Islet precursor cell (in vitro differentiated cells): Measurements from ENCODE around the gene SLC38A5.
A peak's percentile ranks its signal among the peaks of the same experiment; 100 is the strongest.
"Not testable (repeated sequence)": the region's sequence is repeated elsewhere in the genome, so short reads cannot be mapped to it uniquely, and the experiment has no call there.

Experiments used
- DNase-seq: peaks from one replicate; pipeline ENCODE4 v3.0.0-alpha.2; 2018

Gene SLC38A5

GRCh38 chrX:48470110-48470832 lies at the start of gene SLC38A5:
TSS of gene SLC38A5 (minus strand) at chrX:48470260. CDS start at chrX:48467924, 2,336 bp downstream.
- DNase-seq = peak; percentile 43

GRCh38 chrX:48519481-48519880 lies 49.4 kb upstream of the SLC38A5 start:
- DNase-seq = not testable (repeated sequence)

GRCh38 chrX:48516987-48517386 lies 46.9 kb upstream of the SLC38A5 start:
- DNase-seq = no peak

- DNase-seq = no peak
Measured at GRCh38 chrX:48516285-48516684, 46.2 kb upstream of the SLC38A5 start.

DNA sequence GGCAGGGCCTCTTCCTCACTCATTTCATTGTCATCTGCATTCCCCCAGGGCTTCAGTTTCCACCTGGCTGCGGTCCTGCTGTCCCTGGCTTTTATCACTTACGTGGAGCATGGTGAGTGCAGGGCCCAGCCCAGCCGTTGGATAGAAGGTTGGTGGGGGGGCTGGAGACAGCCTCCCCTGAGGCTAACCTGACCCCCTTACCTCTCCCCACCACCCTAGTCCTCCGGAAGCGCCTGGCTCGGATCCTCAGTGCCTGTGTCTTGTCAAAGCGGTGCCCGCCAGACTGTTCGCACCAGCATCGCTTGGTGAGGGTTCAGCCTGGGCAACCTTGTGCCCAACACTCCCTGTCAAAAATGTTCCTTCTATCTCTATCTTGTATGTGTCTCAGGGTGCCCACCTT lies 45.8 kb upstream of the SLC38A5 start:
- DNase-seq = no peak

- DNase-seq = no peak
Measured at GRCh38 chrX:48514868-48515460, 44.9 kb upstream of the SLC38A5 start.

DNA sequence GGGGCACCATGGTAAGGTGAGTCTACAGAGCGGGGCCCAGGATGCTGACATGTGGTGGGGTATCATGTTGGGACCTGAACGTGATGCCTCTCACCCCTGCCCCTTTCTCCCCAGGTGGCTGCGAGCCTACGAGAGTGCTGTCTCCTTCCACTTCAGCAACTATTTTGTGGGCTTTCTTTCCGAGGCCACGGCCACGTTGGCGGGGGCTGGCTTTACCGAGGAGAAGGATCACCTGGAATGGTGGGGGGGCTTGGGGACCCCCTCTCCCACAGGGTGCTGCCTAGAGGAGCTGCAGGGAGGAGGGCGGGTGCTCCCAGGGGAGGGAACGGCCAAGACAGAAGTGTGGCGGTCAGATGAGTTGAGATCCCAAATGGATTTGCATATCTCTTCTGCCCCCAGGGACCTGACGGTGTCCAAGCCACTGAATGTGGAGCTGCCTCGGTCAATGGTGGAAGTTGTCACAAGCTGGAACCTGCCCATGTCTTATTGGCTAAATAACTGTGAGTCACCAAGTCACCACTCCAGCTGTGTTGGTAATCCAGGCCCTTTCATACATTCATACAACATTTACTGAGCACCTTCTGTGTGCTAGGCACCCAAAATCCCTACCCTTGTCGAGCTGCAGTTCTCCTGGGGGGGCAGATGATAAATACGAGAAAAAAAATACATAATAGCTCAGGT lies 44.2 kb upstream of the SLC38A5 start:
- DNase-seq = no peak

GRCh38 chrX:48513670-48514069 lies 43.6 kb upstream of the SLC38A5 start:
- DNase-seq = peak; percentile 68

GRCh38 chrX:48512371-48512935 lies 42.4 kb upstream of the SLC38A5 start:
- no peak for DNase-seq

DNA sequence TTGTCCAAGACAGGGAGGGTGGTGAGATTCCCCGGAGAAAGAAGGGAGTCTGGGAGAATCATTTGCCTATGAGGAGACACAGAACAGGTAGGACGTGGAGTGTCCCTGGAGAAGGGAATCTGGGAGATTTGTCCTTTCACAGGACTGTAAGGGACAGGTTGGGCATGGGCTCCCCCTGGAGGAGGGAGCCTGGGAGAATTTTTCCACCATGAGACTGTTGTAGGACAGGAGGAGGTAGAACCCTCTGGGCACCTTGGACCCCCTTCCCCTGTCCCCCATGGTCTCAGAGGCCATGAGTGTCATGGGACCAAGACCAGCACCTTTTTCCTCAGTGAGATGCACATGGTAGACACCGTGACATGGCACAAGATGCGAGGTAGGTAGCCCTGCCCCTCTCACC lies 41.5 kb upstream of the SLC38A5 start:
- no peak for DNase-seq

GRCh38 chrX:48509619-48510018 lies 39.6 kb upstream of the SLC38A5 start:
- DNase-seq = no peak

DNA sequence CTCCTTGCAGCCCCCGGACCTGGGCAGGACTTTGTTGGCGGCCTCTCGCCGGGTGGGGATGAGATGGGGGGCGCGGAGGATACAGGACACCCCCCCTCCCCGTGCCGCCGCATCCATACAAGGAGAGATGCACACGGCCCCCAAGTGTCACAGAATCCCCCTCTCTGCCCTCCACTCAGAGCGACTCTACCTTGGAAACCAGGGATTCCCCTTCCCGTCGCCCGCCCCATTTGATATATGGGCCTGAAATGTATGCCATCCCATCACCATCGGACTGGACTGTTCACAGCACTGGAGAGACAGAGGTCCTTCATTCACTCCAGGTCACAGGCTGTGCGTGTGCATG lies 39.2 kb upstream of the SLC38A5 start:
- DNase-seq = no peak

DNA sequence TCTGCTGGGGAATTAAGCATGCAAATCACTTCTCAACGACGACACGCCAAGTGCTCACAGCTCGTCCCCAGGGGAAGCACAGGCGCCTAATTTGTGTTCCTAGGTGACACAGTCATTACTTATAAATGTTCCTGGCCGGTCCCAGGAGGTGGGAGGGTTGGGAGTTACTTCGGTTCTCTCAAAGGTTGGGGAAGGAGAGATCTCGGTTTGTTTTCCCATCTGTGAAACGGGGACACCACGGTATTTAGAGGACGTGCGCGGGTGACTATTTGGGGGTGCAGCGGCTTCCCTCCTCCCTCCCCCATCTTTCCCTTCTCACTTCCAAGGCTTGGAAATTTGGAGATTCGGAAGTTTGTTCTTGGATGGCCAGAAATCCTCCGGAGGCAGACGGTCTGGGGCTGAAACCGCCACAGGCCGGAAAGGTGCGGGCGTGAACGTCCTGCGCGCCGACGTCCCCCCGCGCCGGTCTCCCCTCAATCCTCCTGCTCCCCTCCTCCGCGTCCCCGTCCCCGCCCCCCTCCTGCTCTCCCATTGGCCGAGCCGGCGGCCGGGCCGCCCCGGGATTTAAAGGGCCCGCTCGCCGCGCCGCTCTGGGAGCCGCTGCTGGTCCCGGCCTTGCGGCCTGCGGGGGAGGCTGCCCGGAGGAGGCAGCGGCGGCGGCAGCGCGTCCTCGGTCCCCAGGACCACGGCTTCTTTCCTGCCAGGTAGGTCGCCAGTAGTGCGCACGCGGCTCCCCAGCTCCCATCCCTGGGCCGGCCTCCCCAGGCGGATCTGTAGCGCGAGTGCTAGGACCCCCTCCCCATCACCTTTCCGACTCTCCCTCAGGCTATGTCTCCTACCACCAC lies 38.6 kb upstream of the SLC38A5 start, which contains the start of gene PORCN:
Gene PORCN (plus strand): TSS at position 593 of the 845 bp plus-strand sequence. CDS start 829 bp downstream, outside the sequence.
- DNase-seq = peak; percentile 76

DNA sequence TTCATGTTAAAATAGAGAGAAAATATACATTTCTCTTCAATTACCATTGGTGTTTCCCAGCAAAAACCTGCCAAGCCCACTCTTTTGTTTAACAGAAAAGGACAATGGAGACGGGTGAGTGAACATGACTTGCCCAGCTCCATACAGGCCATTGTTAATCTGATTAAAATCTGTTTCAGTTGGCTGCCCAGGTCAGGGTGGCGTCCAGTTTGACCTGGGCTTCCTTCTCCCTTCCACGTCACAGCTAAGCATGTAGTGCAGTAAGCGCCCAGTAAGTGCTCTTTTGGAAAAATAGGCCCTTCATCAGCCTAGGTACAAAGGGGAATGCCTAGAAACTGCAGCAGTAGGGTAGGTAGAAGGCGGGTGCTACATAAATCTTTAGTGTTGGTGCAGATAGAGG lies 37.2 kb upstream of the SLC38A5 start:
- DNase-seq = no peak

GRCh38 chrX:48505481-48505880 lies 35.4 kb upstream of the SLC38A5 start:
- no peak for DNase-seq

DNA sequence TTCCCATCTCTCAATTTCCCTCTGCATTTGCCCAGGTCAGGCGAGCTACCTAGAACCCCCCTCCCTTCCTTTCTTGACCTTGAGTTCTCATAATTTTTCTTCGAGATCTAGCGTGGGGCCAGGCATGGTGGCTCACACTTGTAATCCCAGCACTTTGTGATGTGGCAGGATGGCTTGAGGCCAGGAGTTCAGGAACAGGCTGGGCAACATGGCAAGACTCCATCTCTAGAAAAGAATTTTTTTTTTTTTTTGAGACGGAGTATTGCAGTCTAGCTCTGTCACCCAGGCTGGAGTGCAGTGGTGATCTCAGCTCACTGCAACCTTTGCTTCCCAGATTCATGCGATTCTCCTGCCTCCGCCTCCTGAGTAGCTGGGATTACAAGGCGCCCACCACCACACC lies 34.2 kb upstream of the SLC38A5 start:
- no peak for DNase-seq

- DNase-seq = no peak
Measured at GRCh38 chrX:48498374-48498809, 28.3 kb upstream of the SLC38A5 start.

GRCh38 chrX:48497871-48498270 lies 27.8 kb upstream of the SLC38A5 start:
- DNase-seq = no peak

DNA sequence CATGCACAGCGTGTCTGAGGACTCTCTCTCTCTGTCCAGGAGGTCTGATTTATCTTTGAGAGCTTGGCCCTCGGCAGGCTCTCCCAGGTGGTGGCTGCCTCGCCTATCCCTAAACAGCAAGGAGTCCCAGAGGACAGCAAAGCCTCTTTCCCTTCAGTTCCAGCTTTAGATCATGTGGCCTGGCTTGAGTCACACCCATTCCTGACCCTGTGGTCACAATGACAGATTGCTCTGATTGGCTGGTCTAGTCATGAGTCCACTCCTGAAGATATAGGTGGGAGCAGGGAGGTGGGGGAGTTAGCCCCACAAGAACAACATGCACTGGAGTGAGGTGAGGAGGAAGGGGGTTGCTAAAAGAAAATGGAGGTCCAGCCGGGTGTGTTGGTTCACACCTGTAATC lies 26.6 kb upstream of the SLC38A5 start:
- DNase-seq = no peak

DNA sequence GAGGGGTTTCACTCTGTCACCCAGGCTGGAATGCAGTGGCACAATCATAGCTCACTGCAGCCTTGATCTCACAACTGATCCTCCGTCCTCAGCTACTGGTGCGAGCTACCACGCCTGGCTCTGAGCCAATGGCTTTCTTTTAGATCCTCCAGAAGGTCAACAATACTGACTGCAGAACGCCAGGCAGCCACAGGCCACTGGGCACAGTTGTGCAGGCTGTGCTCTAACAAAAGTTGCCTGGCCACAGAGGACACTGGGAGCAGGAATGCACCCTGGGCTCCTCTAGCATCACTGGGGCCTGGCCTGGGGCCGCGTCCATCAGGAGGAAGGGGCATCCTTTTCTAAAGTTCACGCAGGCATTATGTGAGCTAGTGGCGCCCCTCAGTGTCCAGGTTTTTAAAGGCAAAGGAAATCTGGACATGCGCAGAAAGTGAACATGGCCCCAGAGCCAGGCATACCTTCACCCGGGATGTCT lies 23.9 kb upstream of the SLC38A5 start:
- DNase-seq = peak; percentile 85

GRCh38 chrX:48492293-48492910 lies 22.3 kb upstream of the SLC38A5 start:
- peak; percentile 80 for DNase-seq

GRCh38 chrX:48491809-48492208 lies 21.7 kb upstream of the SLC38A5 start:
- no peak for DNase-seq
